Neural progenitor cell (in vitro differentiated cells): ENCODE data around the gene JADE1. TPM values are rescaled to one million over a fixed set of nuclear protein-coding genes. Genes with fewer than 3 reads are reported as not detected.

Source experiments
- DNase-seq: peaks from one replicate; pipeline ENCODE4 v3.0.0-alpha.2; 2016; ENCODE audit warnings: low spot score
- H2AFZ ChIP-seq: fragments of 200-600 bp; sonication (generic); replicated peaks from 2 replicates; pipeline ENCODE4 v1.6.1; 2016; ENCODE audit warnings: antibody characterized with exemption
- H3F3A ChIP-seq: fragments of 200-600 bp; sonication (generic); 2 replicates; pipeline ENCODE4 v1.6.1; 2016; ENCODE audit warnings: antibody characterized with exemption, low read depth
- H3K27ac ChIP-seq: fragments of 200-600 bp; sonication (generic); 2 replicates; pipeline ENCODE4 v1.5.1; 2016; ENCODE audit warnings: mild to moderate bottlenecking
- H3K27me3 ChIP-seq: fragments of 200-600 bp; sonication (generic); 2 replicates; pipeline ENCODE4 v1.6.1; 2016; ENCODE audit warnings: mild to moderate bottlenecking, moderate library complexity
- H3K36me3 ChIP-seq: fragments of 200-600 bp; sonication (generic); 2 replicates; pipeline ENCODE4 v1.5.1; 2016
- H3K4me1 ChIP-seq: fragments of 200-600 bp; sonication (generic); 2 replicates; pipeline ENCODE4 v1.6.1; 2016; ENCODE audit warnings: mixed run types
- H3K4me2 ChIP-seq: fragments of 200-600 bp; sonication (generic); 2 replicates; pipeline ENCODE4 v1.6.1; 2016
- H3K4me3 ChIP-seq: fragments of 200-600 bp; sonication (generic); 2 replicates; pipeline ENCODE4 v1.5.1; 2016
- H3K79me2 ChIP-seq: fragments of 200-600 bp; sonication (generic); 2 replicates; pipeline ENCODE4 v1.6.1; 2016; ENCODE audit warnings: low read depth
- H3K9ac ChIP-seq: fragments of 200-600 bp; sonication (generic); 2 replicates; pipeline ENCODE4 v1.6.1; 2016
- H3K9me3 ChIP-seq: fragments of 200-600 bp; sonication (generic); 2 replicates; pipeline ENCODE4 v1.5.1; 2016; ENCODE audit warnings: low read depth
- H4K20me1 ChIP-seq: fragments of 200-600 bp; sonication (generic); 2 replicates; pipeline ENCODE4 v1.6.1; 2016; ENCODE audit warnings: low read depth
- H3K27ac Mint-ChIP-seq: 3 replicates; pipeline ENCODE4 v1.8.0; 2021; ENCODE audit warnings: mixed read lengths
- H3K27me3 Mint-ChIP-seq: 2 replicates; pipeline ENCODE4 v1.8.0; 2022; ENCODE audit warnings: low read depth, mild to moderate bottlenecking, inconsistent platforms, moderate library complexity, mixed read lengths; ENCODE audit not compliant: insufficient read depth
- H3K36me3 Mint-ChIP-seq: 3 replicates; pipeline ENCODE4 v1.8.0; 2021; ENCODE audit warnings: mixed read lengths
- H3K4me1 Mint-ChIP-seq: 3 replicates; pipeline ENCODE4 v1.8.0; 2021; ENCODE audit warnings: mixed read lengths
- H3K4me3 Mint-ChIP-seq: 3 replicates; pipeline ENCODE4 v1.8.0; 2021; ENCODE audit warnings: mild to moderate bottlenecking, moderate library complexity, mixed read lengths
- H3K9me3 Mint-ChIP-seq: 3 replicates; pipeline ENCODE4 v1.8.0; 2020; ENCODE audit warnings: mixed read lengths
- CTCF ChIP-seq: fragments of 200-600 bp; sonication (generic); IDR thresholded peaks from 2 replicates; pipeline ENCODE4 v1.5.1; 2017; ENCODE audit warnings: antibody characterized with exemption, mild to moderate bottlenecking
- EZH2 ChIP-seq: fragments of 200-600 bp; sonication (generic); IDR thresholded peaks from 2 replicates; pipeline ENCODE4 v1.6.1; 2017; ENCODE audit warnings: antibody characterized with exemption, mild to moderate bottlenecking, moderate library complexity
- EZH2phosphoT487 ChIP-seq: fragments of 200-600 bp; sonication (generic); IDR thresholded peaks from 2 replicates; pipeline ENCODE4 v1.6.1; 2017; ENCODE audit warnings: antibody characterized with exemption
- total RNA-seq: library from RNA; depleted of rRNA; stranded (reverse); fragments of >200 nt; gene quantifications from 2 replicates; pipeline ENCODE4 v1.2.3, GENCODE V29; 2015; ENCODE audit warnings: low replicate concordance

JADE1 gene
- total RNA-seq, 1 donor from 2014 or later: 55.9 TPM

DNA sequence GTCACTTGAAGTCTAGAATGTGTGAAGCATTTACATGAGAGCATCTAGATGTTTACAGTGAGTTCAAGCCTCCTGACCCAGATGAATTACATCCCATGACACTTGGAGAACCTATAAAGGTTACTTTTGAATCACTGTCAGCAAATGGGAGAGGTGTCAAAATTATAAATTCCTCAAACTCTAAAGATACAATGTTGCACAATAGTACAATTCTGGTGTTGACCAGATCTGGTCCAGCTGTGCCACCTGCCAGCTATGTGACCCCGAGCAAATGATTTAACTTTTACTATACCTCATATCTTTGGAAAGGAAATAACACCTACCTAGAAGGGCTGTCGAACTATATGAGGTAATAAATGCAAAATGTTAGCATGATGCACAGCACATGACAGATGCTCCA is 69.8 kb downstream of the JADE1 start:
- Histone ChIP-seq H3K36me3 (no peaks in the 10 kb centered on the region), H3K9ac (no peak overlapping the region), H3K27ac (no peak overlapping the region), H3K4me3 (no peak overlapping the region), H3K79me2 (no peaks in the 10 kb centered on the region), H3K27me3 (no peaks in the 10 kb centered on the region), H3F3A (peaks cover 13% of the 10 kb centered on the region), H3K9me3 (no peaks in the 10 kb centered on the region), H4K20me1 (no peaks in the 10 kb centered on the region), H3K4me1 (peaks cover 1% of the 10 kb centered on the region), H2AFZ (no peak overlapping the region), H3K4me2 (no peak overlapping the region)
- Mint-ChIP-seq H3K27ac (no peak overlapping the region), H3K36me3 (peaks cover 7% of the 10 kb centered on the region), H3K27me3 (peaks cover 2% of the 10 kb centered on the region), H3K9me3 (no peaks in the 10 kb centered on the region), H3K4me1 (peaks cover 5% of the 10 kb centered on the region), H3K4me3 (no peak overlapping the region)
- TF ChIP-seq EZH2: no peak
- TF ChIP-seq CTCF: no peak
- TF ChIP-seq EZH2phosphoT487: no peak
- DNase-seq: no peak

DNA sequence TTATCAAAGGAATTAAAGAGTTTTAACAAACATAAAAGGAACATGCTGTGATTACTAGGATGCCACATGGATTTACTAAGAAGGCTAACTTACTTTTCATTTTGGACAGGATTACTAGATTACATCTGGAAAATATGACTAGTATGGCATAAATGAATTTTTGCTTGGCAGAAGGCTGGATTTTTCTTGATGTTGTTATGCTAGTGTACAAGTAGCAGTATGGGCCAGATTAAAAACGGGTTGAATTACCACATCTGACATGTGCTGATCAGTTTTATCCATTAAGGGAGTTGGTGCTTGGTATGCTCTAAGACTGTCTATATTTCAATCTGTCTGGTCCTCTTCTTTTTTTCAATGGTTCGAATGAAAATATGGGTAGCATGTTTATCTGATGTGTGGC is 70.5 kb downstream of the JADE1 start:
- Histone ChIP-seq H3K36me3 (no peaks in the 10 kb centered on the region), H3K4me2 (no peak overlapping the region), H4K20me1 (no peaks in the 10 kb centered on the region), H3K4me3 (no peak overlapping the region), H3K4me1 (no peaks in the 10 kb centered on the region), H3K9ac (no peak overlapping the region), H3K79me2 (no peaks in the 10 kb centered on the region), H2AFZ (no peak overlapping the region), H3K9me3 (no peaks in the 10 kb centered on the region), H3K27me3 (no peaks in the 10 kb centered on the region), H3K27ac (no peak overlapping the region), H3F3A (peaks cover 13% of the 10 kb centered on the region)
- no peak overlapping the region for H3K4me3 Mint-ChIP-seq
- TF ChIP-seq EZH2 (no peak), EZH2phosphoT487 (no peak), CTCF (no peak)
- no peaks in the 10 kb centered on the region for H3K9me3 Mint-ChIP-seq
- no peaks in the 10 kb centered on the region for H3K4me1 Mint-ChIP-seq
- peaks cover 7% of the 10 kb centered on the region for H3K36me3 Mint-ChIP-seq
- no peak overlapping the region for H3K27ac Mint-ChIP-seq
- peaks cover 2% of the 10 kb centered on the region for H3K27me3 Mint-ChIP-seq
- no peak for DNase-seq

GRCh38 chr4:128880662-128881061 is 71.2 kb downstream of the JADE1 start:
- Mint-ChIP-seq H3K9me3 (no peaks in the 10 kb centered on the region), H3K4me3 (no peak overlapping the region), H3K27ac (no peak overlapping the region), H3K4me1 (no peaks in the 10 kb centered on the region), H3K27me3 (peaks cover 2% of the 10 kb centered on the region), H3K36me3 (peaks cover 7% of the 10 kb centered on the region)
- no peak for DNase-seq
- Histone ChIP-seq H3K27ac (no peak overlapping the region), H4K20me1 (no peaks in the 10 kb centered on the region), H3K4me2 (no peak overlapping the region), H3K79me2 (no peaks in the 10 kb centered on the region), H3K27me3 (no peaks in the 10 kb centered on the region), H3K9ac (no peak overlapping the region), H2AFZ (no peak overlapping the region), H3K4me3 (no peak overlapping the region), H3K4me1 (no peaks in the 10 kb centered on the region), H3F3A (peaks cover 13% of the 10 kb centered on the region), H3K9me3 (no peaks in the 10 kb centered on the region), H3K36me3 (no peaks in the 10 kb centered on the region)
- no peak for TF ChIP-seq EZH2
- no peak for TF ChIP-seq EZH2phosphoT487
- TF ChIP-seq CTCF: no peak

GRCh38 chr4:128904821-128905220 is 95.3 kb downstream of the JADE1 start:
- H4K20me1 ChIP-seq: no peaks in the 10 kb centered on the region
- Mint-ChIP-seq H3K4me1 (no peaks in the 10 kb centered on the region), H3K9me3 (no peaks in the 10 kb centered on the region), H3K4me3 (no peak overlapping the region), H3K27me3 (no peaks in the 10 kb centered on the region), H3K27ac (no peak overlapping the region), H3K36me3 (peaks cover 3% of the 10 kb centered on the region)
- no peaks in the 10 kb centered on the region for H3F3A ChIP-seq
- no peaks in the 10 kb centered on the region for H3K9me3 ChIP-seq
- no peak overlapping the region for H3K4me2 ChIP-seq
- no peak overlapping the region for H3K27ac ChIP-seq
- no peaks in the 10 kb centered on the region for H3K4me1 ChIP-seq
- H3K9ac ChIP-seq: no peak overlapping the region
- no peaks in the 10 kb centered on the region for H3K27me3 ChIP-seq
- DNase-seq: no peak
- no peak for TF ChIP-seq EZH2
- no peak for TF ChIP-seq CTCF
- TF ChIP-seq EZH2phosphoT487: no peak
- H3K4me3 ChIP-seq: no peak overlapping the region
- no peak overlapping the region for H2AFZ ChIP-seq
- no peaks in the 10 kb centered on the region for H3K36me3 ChIP-seq
- H3K79me2 ChIP-seq: no peaks in the 10 kb centered on the region
